ENCODE measurements around the gene SORCS2.

Gene SORCS2

GRCh38 chr4:7395645-7396044 is 203.3 kb downstream of the SORCS2 start:
- no peak for TF ChIP-seq CTCF (IDR thresholded peaks at IDR 0.05; ENCODE audit: control insufficient read depth, insufficient read depth, low read depth, low read length, missing control alignments)
- no peak for DNase-seq (ENCODE audit: low read depth)
- no peak overlapping the region for H3K4me3 ChIP-seq (ENCODE audit: control insufficient read depth, low read depth, low read length)

DNA sequence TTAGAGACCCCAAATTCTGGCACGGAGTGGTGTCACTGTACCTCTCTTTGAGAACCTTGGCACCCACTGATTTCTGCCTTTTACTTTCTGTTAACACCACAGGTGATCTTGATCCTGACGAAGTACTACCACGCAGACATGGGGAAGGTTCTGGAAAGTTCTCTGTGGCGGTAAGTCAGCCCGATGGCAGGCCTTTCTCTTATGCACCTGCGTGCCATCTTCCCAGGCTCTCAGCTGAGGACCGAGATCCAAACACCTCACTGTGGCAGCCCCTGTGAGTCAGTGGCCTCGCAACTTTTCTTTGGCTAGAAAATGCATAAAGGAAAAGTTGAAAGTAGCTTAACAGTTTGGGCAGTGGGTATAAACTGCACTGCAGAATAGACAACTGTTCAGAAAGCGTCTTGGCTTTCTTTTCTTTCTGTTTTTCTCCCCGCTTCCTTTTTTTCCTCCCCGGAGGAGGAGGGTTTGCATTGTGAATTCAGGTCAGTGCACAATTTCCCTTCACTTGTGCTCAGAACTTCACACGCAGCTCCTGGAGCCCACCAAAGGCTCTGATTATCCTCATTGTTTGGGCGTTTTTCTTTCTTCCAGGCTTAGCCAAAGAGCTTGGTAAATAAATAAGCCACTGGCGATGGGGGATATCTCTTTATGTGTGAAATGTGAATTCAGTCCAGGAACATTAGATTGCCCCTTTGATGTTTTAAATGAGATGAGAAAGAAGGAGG is 204.0 kb downstream of the SORCS2 start:
- DNase-seq (ENCODE audit: low read depth) = no peak

GRCh38 chr4:7397206-7398103 is 205.1 kb downstream of the SORCS2 start:
- no peak for TF ChIP-seq CTCF (IDR thresholded peaks at IDR 0.05; ENCODE audit: control insufficient read depth, insufficient read depth, low read depth, low read length, missing control alignments)
- DNase-seq (ENCODE audit: low read depth) = no peak
- no peak overlapping the region for H3K4me3 ChIP-seq (ENCODE audit: control insufficient read depth, low read depth, low read length)

More for the DNA sequence above, 204.0 kb downstream of the SORCS2 start:
- no peak for TF ChIP-seq CTCF (IDR thresholded peaks at IDR 0.05; ENCODE audit: control insufficient read depth, insufficient read depth, low read depth, low read length, missing control alignments)
- H3K4me3 ChIP-seq (ENCODE audit: control insufficient read depth, low read depth, low read length) = no peak overlapping the region

DNA sequence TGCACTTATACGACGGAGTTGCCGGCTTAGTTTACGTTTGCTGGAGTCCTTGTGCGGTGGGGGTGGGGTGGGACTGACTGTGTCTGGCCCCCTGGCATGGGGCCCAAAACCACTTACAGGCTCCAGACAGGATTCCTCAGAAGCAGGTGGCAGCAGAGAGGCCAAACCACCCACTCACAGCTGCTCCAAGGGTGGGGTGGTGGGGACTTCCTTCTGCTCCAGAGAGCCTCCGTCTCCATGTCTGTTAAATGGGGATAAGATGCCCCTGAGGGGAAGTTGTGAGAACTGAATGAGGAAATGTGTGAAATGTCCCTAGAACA is 205.7 kb downstream of the SORCS2 start:
- no peak for DNase-seq (ENCODE audit: low read depth)
- peak; percentile 9 for TF ChIP-seq CTCF (IDR thresholded peaks at IDR 0.05; ENCODE audit: control insufficient read depth, insufficient read depth, low read depth, low read length, missing control alignments)
- H3K4me3 ChIP-seq (ENCODE audit: control insufficient read depth, low read depth, low read length) = no peak overlapping the region

- no peak for TF ChIP-seq CTCF (IDR thresholded peaks at IDR 0.05; ENCODE audit: control insufficient read depth, insufficient read depth, low read depth, low read length, missing control alignments)
- no peak overlapping the region for H3K4me3 ChIP-seq (ENCODE audit: control insufficient read depth, low read depth, low read length)
- no peak for DNase-seq (ENCODE audit: low read depth)
Measured at GRCh38 chr4:7398788-7399439, 206.6 kb downstream of the SORCS2 start.

- TF ChIP-seq CTCF (IDR thresholded peaks at IDR 0.05; ENCODE audit: control insufficient read depth, insufficient read depth, low read depth, low read length, missing control alignments) = no peak
- no peak overlapping the region for H3K4me3 ChIP-seq (ENCODE audit: control insufficient read depth, low read depth, low read length)
- no peak for DNase-seq (ENCODE audit: low read depth)
Measured at GRCh38 chr4:7399440-7400234, 207.3 kb downstream of the SORCS2 start.
